GM18520 (cell line): ENCODE data around the gene ZG16.
"Not testable (repeated sequence)": the region's sequence is repeated elsewhere in the genome, so short reads cannot be mapped to it uniquely, and the experiment has no call there.

Experiments used
- ATAC-seq: cut with Tn5 transposase; IDR thresholded peaks from one replicate; pipeline ENCODE4 v1.9.1; 2021; ENCODE audit not compliant: unreplicated experiment

The ZG16 gene, protein sequence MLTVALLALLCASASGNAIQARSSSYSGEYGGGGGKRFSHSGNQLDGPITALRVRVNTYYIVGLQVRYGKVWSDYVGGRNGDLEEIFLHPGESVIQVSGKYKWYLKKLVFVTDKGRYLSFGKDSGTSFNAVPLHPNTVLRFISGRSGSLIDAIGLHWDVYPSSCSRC

DNA sequence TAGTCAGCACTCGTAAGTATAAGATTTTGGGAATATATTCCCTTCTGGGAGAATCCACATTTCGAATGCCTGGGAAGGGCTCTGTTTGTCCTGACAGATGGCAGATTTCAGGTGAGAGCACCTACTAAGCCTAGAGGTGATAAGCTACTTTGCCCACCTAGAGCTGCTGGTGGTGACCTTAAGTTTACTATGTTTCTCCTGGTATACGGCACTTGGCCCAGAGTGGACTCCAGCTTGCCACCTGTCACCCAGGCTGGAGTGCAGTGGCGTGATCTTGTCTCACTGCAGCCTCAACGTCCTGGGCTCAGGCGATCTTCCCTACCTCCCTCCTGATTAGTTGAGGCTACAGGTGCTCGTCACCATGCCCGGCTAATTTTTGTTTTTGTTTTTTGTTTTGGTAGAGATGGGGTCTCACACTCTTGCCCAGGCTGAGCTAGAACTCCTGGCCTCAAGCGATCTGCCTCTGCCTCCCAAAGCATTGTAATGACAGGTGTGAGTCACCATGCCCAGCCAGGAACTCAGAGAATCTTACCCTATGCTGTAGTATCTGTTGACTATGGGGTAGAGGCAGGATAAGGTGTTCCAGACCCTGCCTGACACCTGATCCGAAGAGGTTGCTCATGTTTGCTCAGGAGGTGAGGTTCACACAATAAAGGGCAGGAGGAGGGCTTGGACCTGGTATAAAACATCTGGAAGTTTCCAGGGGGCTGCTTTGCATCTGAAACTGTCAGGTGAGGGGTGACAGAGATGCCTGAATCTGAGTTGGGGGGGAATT lies at the start of gene ZG16:
TSS of gene ZG16 (plus strand) at position 681 of the 775 bp plus-strand sequence. CDS start 1,011 bp downstream, outside the sequence.
- ATAC-seq, result no peak

- no peak for ATAC-seq
Observed at GRCh38 chr16:29729116-29729521, 48.9 kb upstream of the ZG16 start.

DNA sequence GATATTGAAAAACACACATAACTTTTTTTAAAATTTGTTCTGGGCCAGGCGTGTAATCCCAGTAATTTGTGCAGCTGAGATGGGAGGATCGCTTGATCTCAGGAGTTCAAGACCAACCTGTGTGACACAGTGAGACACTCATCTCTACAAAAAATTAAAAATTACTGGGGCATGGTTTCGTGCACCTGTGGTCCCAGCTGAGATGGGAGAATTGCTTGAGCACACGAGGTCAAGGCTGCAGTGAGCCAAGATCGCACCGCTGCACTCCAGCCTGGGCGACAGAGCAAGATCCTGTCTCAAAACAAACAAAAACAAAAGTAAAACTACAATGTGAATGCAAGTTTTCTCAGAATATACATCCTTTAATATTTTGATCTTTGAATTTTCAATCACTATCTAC lies 47.4 kb upstream of the ZG16 start:
- ATAC-seq, result no peak

DNA sequence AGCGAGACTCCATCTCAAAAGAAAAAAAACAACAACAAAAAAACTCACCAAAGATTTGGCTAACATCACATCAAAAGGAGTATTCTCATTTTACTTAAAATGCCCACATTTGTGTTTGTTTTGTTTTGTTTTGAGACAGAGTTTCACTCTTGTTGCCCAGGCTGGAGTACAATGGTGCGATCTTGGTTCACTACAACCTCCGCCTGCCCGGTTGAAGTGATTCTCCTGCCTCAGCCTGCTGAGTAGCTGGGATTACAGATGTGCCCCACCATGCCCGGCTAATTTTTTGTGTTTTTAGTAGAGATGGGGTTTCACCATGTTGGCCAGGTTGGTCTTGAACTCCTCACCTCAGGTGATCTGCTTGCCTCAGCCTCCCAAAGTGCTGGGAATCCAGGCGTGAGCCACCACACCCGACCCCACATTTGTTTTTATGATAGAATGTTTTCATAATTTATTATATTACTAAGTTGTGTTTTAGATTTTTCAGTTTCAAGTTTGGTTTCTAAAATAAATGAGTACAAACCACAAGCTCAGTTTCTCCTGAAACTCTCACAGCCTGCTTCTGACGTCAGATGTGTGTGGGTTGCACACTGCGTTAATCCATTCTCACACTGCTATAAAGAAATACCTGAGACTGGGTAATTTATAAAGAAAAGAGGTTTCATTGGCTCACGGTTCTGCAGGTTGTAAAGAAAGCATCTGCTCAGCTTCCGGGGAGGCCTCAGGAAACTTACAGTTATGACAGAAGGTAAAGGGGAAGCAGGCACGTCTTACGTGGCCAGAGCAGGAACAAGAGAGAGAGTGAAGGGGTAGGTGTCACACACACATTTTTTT lies 46.1 kb upstream of the ZG16 start:
- ATAC-seq, result peak; percentile 49

GRCh38 chr16:29734786-29735185 lies 43.3 kb upstream of the ZG16 start:
- ATAC-seq, result no peak

DNA sequence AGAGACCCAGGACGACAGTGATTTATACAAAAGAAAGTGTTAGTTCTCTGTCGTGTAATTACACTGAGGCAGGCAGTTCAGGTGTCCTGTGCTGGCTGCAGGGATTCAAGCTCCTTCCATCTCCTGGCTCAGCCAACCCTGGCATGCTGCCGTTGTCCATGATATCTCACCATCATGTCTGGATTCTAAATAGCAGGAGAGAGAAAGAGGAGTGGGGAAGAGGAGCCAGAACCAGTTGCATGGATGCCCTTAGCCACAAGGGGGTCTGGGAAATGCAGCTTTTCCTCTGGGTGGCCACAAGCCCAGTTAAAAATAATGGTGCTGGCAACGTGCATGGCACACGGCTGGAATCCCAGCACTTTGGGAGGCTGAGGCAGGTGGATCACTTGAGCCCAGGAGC lies 41.9 kb upstream of the ZG16 start:
- ATAC-seq, result no peak

DNA sequence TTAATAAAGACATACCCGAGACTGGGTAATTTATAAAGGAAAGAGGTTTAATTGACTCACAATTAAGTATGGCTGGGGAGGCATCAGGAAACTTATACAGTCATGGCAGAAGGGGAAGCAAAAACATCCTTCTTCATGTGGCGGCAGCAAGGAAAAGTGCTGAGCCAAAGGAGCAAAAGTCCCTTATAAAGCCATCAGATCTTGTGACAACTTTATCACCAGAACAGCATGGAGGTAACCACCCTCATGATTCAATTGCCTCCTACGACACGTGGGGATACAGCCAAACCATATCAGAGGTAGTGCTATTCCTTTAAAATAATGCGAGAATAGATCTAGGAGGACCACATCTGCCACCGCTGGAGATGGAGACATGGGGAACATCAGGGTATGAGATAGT lies 41.3 kb upstream of the ZG16 start:
- no peak for ATAC-seq

GRCh38 chr16:29737713-29738112 lies 40.3 kb upstream of the ZG16 start:
- no peak for ATAC-seq

- peak; percentile 46 for ATAC-seq
Observed at GRCh38 chr16:29738514-29738913, 39.5 kb upstream of the ZG16 start.

DNA sequence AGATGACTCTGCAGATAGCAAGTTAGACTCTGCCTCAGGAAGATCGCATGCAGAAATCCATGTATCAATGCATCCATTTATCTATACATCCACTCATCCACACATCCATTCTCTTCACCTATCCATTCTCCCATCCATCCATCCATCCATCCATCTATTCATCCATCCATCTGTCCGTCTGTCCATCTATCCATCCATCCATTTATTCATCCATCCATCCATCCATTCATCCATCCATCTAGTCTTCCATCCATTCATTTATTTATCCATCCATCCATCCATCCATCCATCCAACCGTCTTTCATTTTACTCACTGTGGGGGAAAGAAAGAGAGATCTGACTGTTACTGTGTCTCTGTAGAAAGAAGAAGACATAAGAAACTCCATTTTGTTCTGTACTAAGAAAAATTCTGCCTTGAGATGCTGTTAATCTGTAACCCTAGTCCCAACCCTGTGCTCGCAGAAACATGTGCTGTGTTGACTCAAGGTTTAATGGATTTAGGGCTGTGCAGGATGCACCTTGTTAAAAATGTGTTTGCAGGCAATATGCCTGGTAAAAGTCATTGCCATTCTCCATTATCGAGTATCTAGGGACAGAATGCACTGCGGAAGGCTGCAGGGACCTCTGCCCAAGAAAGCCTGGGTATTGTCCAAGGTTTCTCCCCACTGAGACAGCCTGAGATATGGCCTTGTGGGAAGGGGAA lies 38.0 kb upstream of the ZG16 start:
- ATAC-seq, result not testable (repeated sequence)

DNA sequence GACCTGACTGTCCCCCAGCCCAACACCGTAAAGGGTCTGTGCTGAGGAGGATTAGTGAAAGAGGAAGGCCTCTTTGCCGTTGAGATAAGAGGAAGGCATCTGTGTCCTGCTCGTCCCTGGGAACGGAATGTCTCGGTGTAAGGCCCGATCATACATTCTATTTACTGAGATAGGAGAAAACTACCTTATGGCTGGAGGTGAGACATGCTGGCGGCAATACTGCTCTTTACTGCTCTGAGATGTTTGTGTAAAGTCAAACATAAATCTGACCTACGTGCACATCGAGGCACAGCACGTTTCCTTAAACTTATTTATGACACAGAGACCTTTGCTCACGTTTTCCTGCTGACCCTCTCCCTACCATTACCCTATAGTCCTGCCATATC lies 37.4 kb upstream of the ZG16 start:
- not testable (repeated sequence) for ATAC-seq

DNA sequence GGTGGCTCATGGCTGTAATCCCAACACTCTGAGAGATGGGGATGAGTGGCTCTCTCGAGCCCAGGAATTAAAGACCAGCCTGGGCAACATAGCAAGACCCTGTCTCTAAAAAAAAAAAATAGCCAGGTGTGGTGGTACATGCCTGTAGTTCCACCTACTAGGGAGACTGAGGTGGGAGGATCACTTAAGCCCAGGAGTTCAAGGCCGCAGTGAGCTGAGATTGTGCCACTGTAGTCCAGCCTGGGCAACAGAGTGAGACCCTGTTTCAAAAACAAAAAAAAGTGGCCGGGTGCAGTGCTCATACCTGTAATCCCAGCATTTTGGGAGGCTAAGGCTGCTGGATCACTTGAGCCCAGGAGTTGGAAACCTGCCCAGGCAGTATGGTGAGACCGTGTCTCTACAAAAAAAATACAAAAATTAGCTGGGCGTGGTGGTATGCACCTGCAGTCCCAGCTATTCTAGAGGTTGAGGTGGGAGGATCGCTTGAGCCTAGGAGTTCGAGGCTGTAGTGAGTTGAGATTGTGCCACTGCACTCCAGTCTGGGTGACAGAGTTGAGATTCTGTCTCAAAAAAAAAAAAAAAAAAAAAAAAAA lies 35.3 kb upstream of the ZG16 start:
- no peak for ATAC-seq

GRCh38 chr16:29743475-29743826 lies 34.6 kb upstream of the ZG16 start:
- ATAC-seq, result no peak

GRCh38 chr16:29743827-29744531 lies 34.1 kb upstream of the ZG16 start:
- ATAC-seq, result no peak

DNA sequence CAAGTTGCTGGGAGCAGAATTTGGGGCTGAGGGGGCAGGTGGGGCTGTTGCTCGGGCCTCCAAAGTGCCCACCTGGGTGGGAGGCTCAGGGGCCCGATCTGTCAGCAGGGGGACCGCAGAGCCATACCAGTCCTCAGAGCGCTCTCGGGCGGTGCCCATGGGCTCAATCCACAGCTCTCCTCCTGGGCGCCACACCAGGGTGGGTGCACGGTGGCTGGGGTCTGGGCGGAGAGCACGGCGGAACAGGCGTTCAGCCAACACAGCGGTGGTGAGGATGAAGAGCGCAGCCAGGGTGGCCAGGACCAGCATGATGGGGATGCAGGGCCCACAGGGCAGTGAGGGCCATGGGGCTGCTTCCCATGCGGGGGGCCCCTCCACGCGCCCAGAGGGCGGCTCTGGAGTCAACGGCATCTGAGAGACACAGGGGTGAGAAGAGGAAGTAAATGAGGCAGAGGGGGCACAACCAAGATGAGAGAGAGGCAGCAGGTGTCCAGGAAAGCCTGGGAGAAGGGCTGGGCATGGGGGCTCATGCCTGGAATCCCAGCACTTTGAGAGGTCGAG lies 33.4 kb upstream of the ZG16 start:
- ATAC-seq, result no peak

- peak; percentile 5 for ATAC-seq
Observed at GRCh38 chr16:29745121-29745852, 32.8 kb upstream of the ZG16 start.

DNA sequence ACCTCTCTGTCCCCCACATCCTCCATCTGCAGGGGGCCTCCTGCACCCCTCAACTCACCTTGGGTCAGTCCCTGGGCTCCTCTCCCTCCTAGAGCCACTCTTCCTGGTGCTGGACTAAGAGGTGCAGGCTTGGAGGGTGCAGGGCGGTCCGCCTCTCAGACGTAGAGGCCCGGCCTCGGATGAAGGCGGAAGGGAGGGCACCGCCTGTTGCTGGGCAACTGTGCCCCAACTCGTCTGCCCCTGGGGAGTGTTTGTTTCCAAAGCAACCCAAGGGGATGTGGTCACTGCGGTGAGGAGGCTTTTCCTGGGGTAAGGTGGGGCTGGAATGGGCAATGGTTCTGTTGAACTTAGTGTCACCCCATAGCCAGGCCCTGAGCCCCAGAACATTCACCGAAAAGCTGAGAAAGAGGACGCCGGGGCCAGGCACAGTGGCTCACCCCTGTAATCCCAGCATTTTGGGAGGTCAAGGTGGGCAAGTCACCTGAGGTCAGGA lies 32.2 kb upstream of the ZG16 start, which contains the start of gene C16orf54:
TSS of gene C16orf54 (minus strand) at position 138 of the 493 bp plus-strand sequence. CDS start 1,039 bp downstream, outside the sequence.
- peak; percentile 75 for ATAC-seq

DNA sequence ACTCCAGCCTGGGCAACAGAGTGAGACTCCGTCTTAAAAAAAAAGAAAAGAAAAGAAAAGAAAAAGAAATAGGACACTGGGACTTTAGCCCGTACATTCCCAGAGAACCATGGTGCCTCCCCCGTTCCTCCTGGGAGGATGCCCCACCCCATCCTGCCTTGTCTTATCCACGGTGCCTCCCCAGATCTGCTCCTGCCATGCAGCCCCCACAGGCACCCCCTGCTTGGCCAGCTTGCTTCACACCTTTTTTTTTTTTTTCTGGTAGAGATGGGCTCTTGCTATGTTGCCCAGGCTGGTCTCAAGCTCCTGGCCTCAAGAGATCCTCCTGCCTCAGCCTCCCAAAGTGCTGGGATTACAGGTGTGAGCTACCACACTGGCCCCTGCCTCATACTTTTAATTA lies 31.5 kb upstream of the ZG16 start:
- not testable (repeated sequence) for ATAC-seq
